Prostate gland (tissue), 2 donors: ENCODE data around the gene ZNF385B. TPM values are rescaled to one million over a fixed set of nuclear protein-coding genes. Genes with fewer than 3 reads are reported as not detected.

ENCODE experiments used
- DNase-seq: peaks from one replicate; pipeline ENCODE4 v3.0.0-alpha.2; 2019; ENCODE audit warnings: low spot score
- H3K27ac ChIP-seq, 2 donors: fragments of 200-600 bp; sonication (generic); 2 replicates each; pipeline ENCODE4 v1.5.1; 2017 to 2019
- H3K27me3 ChIP-seq: fragments of 200-600 bp; sonication (generic); replicated peaks from 2 replicates; pipeline ENCODE4 v1.5.1; 2019; ENCODE audit not compliant: insufficient read depth
- H3K36me3 ChIP-seq, 2 donors: fragments of 200-600 bp; sonication (generic); 1 replicate in 1 of 2; 2 replicates in 1 of 2; pipeline versions ENCODE4 v1.5.1 to v1.8.1; 2017 to 2019
- H3K4me1 ChIP-seq: fragments of 200-600 bp; sonication (generic); replicated peaks from 2 replicates; pipeline ENCODE4 v1.5.1; 2019
- H3K4me3 ChIP-seq, 2 donors: fragments of 200-600 bp; sonication (generic); 2 replicates each; pipeline ENCODE4 v1.5.1; 2017 to 2019
- H3K9me3 ChIP-seq: fragments of 200-600 bp; sonication (generic); 2 replicates; pipeline ENCODE4 v1.5.1; 2017
- CTCF ChIP-seq, 4 experiments: fragments of 200-600 bp in 2 of 4; fragments of 450-650 bp in 2 of 4; sonication (generic) in 2 of 4; IDR thresholded peaks; 1 replicate in 3 of 4; 2 replicates in 1 of 4; pipeline ENCODE4 v1.5.1; 2016 to 2019; ENCODE audit warnings: antibody characterized with exemption in 4 of 4, mild to moderate bottlenecking in 2 of 4, moderate library complexity in 2 of 4
- POLR2A ChIP-seq: fragments of 450-650 bp; IDR thresholded peaks from one replicate; pipeline ENCODE4 v1.6.1; 2016; ENCODE audit warnings: antibody characterized with exemption, mild to moderate bottlenecking
- POLR2AphosphoS5 ChIP-seq: sonication (generic); formaldehyde crosslinking; IDR thresholded peaks from one replicate; pipeline ENCODE4 v1.6.1; 2017; ENCODE audit warnings: antibody characterized with exemption
- WGBS: methylation state at CpG from one replicate; pipeline ENCODE4 v1.1.5; 2018; 5-methylcytosine and 5-hydroxymethylcytosine counted together
- intact Hi-C: fragments of 100-400 bp; cut with DNase I; formaldehyde crosslinking; loops from one replicate; pipeline ENCODE4 v1.14.2; 2022
- total RNA-seq, 2 donors: library from RNA; depleted of rRNA; stranded (reverse); fragments of >200 nt; gene quantifications; one replicate each; pipeline ENCODE4 v1.1.0, GENCODE V29; 2016

ZNF385B gene
- total RNA-seq, 2 donors from 2014 or later = 4.9 to 35.7 TPM

- intact Hi-C loops = no loop called here
- no peaks in the 10 kb centered on the region for H3K27me3 ChIP-seq
- no peak overlapping the region for H3K4me3 ChIP-seq
- H3K27ac ChIP-seq = peak overlapping the region in 1 of 2 donors; percentile 52
- H3K9me3 ChIP-seq = no peaks in the 10 kb centered on the region
- no peaks in the 10 kb centered on the region for H3K36me3 ChIP-seq
- H3K4me1 ChIP-seq = no peaks in the 10 kb centered on the region
- no peak for DNase-seq
- TF ChIP-seq POLR2AphosphoS5 = no peak
- TF ChIP-seq POLR2A = no peak
- no peak for TF ChIP-seq CTCF (IDR thresholded peaks at IDR 0.05)
- WGBS = 89% methylated on average over 4 of the region's 4 CpGs
Measured at GRCh38 chr2:179571721-179572120, 289.7 kb downstream of the ZNF385B start.

DNA sequence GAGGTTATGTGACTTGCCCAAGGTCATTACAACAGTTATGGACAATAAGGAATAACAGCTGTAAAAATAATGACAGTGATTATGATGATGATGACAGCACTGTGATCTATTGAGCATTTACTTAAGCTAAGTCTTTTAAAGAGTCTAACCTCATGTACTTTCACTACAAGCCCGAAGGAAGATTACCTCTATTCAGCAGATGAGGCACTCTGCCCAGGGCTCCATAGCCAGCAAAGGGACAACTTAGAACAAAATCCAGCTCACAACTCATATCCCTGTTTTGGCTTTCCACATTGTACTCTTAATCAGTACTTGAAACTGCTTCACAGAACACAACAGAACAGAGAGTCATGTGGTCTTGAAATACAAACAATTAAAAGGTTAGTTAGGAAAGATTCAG lies 290.2 kb downstream of the ZNF385B start:
- Histone ChIP-seq H3K4me1 (no peaks in the 10 kb centered on the region), H3K9me3 (no peaks in the 10 kb centered on the region), H3K27me3 (no peaks in the 10 kb centered on the region), H3K4me3 (no peak overlapping the region), H3K27ac (peak overlapping the region; percentile 5 to 52), H3K36me3 (no peaks in the 10 kb centered on the region)
- TF ChIP-seq POLR2A (no peak), CTCF (IDR thresholded peaks at IDR 0.05) (no peak), POLR2AphosphoS5 (no peak)
- DNase-seq = no peak
- intact Hi-C loops = no loop called here
- 27% methylated on average over 1 of the region's 1 CpG for WGBS

GRCh38 chr2:179569831-179570233 lies 291.6 kb downstream of the ZNF385B start:
- Histone ChIP-seq H3K9me3 (no peaks in the 10 kb centered on the region), H3K4me1 (no peaks in the 10 kb centered on the region), H3K27me3 (no peaks in the 10 kb centered on the region), H3K4me3 (no peak overlapping the region), H3K36me3 (no peaks in the 10 kb centered on the region), H3K27ac (no peak overlapping the region)
- intact Hi-C loops = no loop called here
- TF ChIP-seq POLR2AphosphoS5 = no peak
- no peak for TF ChIP-seq CTCF (IDR thresholded peaks at IDR 0.05)
- TF ChIP-seq POLR2A = no peak
- no peak for DNase-seq
- 56% methylated on average over 1 of the region's 1 CpG for WGBS

- intact Hi-C loops = no loop called here
- TF ChIP-seq POLR2AphosphoS5 = no peak
- TF ChIP-seq POLR2A = no peak
- TF ChIP-seq CTCF (IDR thresholded peaks at IDR 0.05) = no peak
- no peak for DNase-seq
- 60% methylated on average over 2 of the region's 2 CpGs for WGBS
- no peaks in the 10 kb centered on the region for H3K27me3 ChIP-seq
- no peaks in the 10 kb centered on the region for H3K4me1 ChIP-seq
- H3K4me3 ChIP-seq = no peak overlapping the region
- no peak overlapping the region for H3K27ac ChIP-seq
- no peaks in the 10 kb centered on the region for H3K36me3 ChIP-seq
- H3K9me3 ChIP-seq = no peaks in the 10 kb centered on the region
Measured at GRCh38 chr2:179565807-179566206, 295.6 kb downstream of the ZNF385B start.

DNA sequence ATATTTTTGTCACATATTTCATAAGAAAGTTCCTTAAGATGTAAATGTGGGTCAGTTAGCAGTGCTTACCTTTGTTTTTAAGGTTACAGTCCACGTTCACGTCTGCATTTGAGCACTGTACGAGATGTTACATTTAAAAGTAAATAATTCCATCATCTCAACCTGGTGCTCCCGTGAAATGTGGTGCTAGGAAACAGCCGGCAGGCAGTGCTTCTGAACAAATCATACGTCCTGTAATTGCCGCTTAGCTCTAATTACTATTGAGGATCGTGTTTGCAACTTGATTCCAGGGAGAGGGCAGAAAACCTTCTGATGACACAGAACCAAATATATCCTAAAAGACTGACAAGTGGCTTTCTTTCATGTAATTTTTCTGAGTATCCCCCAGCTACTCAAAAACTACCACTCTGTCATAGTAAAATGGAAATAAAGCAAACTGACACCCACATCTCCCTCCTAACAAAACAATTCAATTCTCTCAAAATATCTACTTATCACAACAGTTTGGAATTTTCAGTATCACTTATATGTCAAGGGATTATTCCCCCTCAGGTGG lies 299.0 kb downstream of the ZNF385B start:
- Histone ChIP-seq H3K27me3 (no peaks in the 10 kb centered on the region), H3K36me3 (no peaks in the 10 kb centered on the region), H3K4me3 (no peak overlapping the region), H3K4me1 (no peaks in the 10 kb centered on the region), H3K9me3 (no peaks in the 10 kb centered on the region), H3K27ac (no peak overlapping the region)
- no peak for DNase-seq
- 44% methylated on average over 8 of the region's 8 CpGs for WGBS
- intact Hi-C loops = no loop called here
- TF ChIP-seq POLR2AphosphoS5 = no peak
- no peak for TF ChIP-seq CTCF (IDR thresholded peaks at IDR 0.05)
- no peak for TF ChIP-seq POLR2A
